ENCODE results near the gene RADIL. TPM values are rescaled to one million over a fixed set of nuclear protein-coding genes. Genes with fewer than 3 reads are reported as not detected.
"Not testable (repeated sequence)": the region's sequence is repeated elsewhere in the genome, so short reads cannot be mapped to it uniquely, and the experiment has no call there.

The RADIL gene
- total RNA-seq, 1 donor from 2014 or later = 0.73 TPM

DNA sequence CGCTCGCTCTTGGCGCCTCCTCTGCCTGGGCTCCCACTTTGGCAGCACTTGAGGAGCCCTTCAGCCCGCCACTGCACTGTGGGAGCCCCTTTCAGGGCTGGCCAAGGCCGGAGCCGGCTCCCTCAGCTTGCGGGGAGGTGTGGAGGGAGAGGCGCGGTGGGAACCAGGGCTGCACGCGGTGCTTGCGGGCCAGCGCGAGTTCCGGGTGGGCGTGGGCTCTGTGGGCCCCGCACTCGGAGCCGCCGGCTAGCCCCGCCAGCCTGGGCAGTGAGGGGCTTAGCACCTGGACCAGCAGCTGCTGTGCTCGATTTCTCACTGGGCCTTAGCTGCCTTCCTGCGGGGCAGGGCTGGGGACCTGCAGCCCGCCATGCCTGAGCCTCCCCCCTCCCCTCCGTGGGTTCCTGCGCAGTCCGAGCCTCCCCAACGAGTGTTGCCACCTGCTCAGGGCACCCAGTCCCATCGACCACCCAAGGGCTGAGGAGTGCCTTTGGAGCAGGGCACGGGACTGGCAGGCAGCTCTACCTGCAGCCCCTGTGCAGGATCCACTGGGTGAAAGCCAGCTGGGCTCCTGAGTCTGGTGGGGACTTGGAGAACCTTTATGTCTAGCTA is 90.0 kb downstream of the RADIL start:
- DNase-seq (ENCODE audit: low read depth, low spot score) = not testable (repeated sequence)

DNA sequence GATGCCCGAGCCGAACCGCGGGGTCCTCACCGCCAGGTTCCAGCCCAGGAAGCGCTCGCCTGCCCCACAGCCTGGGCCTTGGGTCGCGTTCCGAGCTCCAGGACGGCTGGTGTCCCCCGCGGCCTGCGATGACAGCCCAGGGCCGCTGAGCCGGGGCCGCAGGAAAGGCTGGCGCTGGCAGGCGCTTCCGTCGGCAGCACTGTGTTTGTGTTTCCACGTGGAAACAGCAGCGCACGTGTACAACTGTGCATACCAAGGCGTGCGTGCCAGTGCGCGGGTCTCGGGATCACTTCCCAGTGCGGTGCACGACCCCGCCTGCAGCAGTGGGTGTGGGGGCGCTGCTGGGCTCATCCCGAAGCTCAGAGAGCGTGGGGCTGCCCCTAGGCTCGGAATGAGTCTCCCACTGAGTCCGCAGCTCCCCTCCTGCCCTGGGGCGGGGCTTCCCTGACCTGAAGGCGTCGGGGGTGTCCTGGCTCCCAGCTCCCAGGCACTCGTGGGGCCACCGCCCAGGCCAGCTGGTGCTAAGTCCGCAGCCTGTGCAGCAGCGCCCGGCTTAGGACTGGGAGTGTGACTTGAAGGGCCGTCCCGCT is 90.9 kb downstream of the RADIL start:
- no peak for DNase-seq (ENCODE audit: low read depth, low spot score)

DNA sequence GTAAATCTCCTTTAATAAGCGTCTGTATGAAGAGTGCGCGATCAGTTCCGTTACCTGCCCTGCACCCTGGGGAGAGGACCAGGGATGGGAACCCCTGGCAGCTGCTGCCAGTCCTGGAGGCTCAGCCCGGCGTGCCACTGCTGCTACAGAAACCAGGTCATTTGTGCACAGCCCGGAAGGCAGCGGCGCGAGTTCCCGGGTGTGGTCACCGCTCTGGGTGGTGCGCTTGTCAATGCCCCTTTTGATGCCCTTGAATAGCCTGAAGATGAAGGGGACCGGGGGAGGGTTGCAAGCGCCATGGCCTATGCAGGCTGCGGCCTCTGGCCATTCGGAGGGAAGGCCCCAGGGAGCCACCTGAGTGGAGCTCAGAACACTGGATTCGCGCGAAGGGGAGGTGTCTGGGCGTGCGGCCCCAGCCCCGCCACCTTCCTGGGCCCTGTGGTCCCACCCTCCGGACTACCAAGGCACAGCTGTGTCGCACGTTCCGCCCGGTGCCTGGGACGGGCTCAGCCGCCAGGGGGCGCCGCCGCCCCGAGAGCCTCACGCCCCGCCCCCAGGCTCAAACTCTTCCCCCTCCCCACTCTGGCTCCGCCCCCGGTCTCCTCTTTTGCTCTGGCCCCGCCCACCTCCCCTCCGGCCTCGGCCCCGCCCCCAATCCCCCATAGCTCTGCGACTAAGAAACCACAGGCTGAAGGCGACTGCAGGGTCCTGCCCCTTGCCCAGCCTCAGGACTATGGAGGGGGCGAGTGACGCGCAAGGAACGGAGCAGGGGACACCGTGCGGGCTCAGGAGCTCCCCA is 91.6 kb downstream of the RADIL start:
- DNase-seq (ENCODE audit: low read depth, low spot score) = no peak

DNA sequence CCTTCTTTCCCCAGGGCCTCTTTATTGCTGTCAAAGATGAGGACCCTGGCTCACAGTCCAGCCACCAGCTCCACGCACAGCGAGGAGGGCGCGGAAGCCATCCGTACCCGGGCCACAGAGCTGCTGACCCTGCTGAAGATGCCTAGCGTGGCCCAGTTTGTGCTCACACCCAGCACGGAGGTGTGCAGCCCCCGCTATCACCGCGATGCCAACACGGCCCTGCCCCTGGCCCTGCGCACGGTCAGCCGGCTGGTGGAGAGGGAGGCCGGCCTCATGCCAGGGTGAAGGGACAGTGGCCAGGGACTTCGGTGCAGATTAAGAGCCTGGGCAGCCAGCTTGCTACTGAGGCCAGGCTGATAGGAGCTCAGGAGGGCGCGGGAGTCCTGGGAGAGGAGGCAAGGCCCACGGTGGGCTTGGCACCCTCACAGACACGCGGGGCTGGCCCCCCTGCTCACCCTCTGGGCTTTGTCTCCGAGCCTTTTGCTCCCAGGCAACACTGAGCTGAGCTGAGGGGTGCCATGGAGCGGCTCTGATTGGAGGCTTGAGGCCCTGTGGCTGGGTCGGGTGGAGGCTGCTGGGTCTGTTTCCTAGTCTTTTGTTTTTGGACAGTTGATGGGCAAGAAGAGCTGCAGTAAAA is 92.3 kb downstream of the RADIL start:
- DNase-seq (ENCODE audit: low read depth, low spot score) = no peak

DNA sequence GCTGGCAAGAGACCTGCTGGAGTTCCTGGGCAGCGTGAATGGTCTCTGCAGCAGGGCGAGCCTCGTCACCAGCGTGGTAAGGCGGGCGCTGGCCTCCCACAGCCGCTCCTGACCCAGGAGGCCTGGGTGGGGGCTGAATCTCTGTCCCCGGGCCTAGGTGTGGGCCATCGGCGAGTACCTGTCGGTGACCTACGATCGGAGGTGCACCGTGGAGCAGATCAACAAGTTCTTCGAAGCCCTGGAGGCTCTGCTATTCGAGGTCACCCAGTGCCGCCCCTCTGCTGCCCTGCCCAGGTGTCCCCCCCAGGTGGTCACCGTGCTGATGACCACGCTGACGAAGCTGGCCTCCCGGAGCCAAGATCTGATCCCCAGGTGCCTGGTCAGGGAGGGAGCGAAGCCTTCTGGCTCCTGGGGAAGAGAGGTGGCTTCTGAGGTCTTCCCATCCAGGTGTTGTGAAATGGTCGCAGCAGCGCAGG is 93.0 kb downstream of the RADIL start:
- DNase-seq (ENCODE audit: low read depth, low spot score) = no peak

DNA sequence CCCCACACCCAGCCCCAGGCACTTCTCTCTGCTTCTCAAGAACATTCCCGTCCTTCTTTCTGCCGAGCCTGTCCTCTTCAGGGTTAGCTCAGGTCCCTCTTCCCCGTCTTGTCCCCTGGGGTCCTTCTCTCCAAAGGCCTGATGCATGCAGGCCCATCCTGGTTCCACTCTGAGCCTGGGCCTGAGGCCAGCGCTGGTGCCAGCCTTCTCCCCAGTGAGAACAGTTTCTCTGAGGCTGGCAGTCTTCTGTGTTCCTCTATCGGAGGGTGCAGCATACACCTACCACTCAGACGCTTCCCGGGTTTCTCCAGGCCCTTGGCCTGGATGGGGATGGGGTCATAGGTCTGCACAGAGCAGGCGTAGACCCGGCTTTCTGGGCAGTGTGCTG is 93.4 kb downstream of the RADIL start:
- no peak for DNase-seq (ENCODE audit: low read depth, low spot score)

DNA sequence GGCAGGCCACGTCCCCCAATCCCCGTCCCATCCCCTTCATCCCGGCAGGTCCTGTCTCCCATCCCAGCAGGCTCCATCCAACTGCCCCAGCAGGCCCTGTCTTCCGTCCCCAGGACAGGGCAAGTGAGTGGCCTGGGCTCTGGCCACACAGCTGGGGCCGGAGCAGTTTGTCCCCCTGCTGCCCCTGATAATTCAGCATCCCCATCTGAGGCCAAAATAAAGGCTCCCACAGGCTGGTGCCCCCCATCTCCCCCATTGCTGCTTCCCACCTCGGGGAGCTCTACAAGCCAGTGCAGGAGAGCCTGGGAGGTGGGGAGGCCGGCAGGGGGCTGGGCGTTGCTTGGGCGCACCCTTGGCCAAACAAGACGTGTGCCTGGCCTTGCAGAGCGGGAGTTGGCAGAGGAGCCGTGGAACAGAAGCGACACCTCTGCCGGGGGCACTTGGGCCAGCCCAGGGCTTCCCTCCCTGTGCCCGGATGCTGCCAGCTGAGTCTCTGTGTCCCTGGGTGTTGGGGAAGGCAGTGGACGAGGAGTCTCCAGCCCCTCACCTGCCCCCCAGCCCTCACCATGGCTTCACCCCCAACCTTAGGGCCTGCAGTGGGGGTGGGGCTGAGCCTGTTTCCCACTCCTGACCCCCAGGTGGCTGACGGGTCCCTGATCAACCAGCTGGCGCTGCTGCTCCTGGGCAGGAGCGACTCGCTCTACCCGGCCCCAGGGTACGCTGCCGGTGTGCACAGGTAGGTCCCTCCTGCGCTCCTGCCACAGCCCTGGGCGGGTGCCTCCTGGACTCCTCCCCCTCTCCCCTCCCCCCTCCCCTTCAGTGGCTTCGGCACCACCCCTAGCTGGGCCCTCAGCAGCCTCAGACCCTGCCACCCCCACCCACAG is 94.1 kb downstream of the RADIL start:
- no peak for DNase-seq (ENCODE audit: low read depth, low spot score)

DNA sequence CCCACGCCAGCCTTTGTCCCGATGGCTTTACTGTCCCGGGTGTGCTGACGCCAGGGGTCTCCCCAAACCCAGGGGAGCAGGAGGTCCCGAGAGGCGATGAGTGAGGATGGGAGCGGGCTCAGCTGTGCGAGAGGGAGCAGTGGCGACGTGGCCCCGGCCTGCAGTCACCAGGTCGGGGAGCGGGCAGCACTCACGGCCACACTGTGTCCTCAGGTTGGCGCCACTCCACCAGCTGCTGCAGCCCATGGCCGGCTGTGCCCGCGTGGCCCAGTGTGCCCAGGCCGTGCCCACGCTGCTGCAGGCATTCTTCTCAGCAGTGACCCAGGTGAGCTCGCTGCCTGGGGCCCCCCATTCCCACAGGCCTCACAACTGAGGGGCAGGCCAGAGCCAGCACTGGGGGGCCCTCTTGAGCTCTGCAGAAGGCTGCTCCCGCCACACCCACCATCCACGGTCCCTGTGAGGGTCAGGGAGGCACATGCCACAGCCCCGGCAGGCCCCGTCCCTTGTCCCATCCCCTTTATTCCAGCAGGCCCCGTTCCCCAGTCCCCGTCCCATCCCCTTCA is 94.8 kb downstream of the RADIL start:
- DNase-seq (ENCODE audit: low read depth, low spot score) = no peak

DNA sequence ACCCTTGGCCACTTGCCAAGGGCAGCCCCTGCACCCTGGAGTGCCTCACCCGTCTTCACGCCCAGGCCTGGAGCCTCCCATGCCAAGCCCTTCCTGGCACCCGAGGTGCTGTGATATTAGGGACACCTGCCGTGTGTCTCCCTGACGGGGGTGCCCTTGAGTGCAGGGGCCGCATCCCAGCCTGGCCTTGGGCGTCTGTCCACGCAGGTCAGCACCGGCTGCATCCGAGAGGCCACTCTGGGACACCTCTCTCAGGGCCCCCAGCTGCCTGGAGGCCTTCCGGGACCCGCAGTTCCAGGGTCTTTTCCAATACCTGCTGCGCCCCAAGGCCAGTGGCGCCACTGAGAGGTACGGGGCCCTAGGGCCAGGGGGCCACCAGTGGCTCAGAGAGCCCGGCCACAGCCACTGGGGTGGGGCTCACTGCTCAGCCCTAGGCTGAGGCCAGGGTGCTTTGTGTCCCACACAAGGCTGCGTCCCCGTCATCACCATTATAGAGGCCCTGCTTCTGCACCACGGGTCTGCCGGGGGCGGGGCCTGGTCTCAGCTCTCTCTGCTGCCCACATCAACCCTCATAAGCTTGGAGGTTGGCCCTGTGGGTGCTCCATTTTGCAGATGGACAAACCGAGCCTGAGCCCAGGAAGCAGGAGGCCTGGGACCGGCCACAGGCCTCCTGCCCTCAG is 95.4 kb downstream of the RADIL start:
- DNase-seq (ENCODE audit: low read depth, low spot score) = no peak

DNA sequence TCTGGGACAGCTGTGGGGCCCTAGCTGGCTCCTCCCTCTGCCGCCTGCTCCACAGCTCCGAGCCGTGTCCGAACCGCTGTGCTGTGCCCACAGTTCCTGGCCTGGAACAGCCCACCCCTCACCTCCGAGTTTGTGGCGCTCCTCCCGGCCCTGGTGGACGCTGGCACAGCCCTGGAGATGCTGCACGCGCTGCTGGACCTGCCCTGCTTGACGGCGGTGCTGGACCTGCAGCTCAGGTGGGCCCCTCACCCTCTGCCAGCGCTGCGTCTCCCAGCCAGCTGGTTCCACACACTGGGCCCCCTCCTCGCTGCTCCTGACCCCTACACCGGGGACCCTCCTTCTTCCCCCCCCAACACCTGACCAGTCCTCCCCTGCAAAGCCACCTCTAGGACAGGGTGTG is 96.0 kb downstream of the RADIL start:
- DNase-seq (ENCODE audit: low read depth, low spot score) = no peak

DNA sequence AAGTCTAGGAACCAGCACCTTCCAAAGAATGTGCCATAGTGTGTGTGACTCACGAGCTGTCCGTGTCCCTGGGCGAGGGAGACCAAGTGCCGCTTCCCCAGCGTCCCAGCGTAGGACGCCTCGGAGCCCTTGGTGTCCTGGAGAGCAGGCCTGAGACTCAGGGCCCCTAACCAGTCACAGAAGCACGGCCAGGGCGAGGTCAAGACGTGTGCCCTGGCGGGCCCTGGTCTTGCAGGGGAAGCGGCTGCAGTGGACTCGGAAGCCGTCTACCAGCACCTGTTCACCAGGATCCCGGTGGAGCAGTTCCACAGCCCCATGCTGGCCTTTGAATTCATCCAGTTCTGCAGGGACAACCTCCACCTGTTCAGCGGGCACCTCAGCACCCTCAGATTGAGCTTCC is 97.5 kb downstream of the RADIL start:
- no peak for DNase-seq (ENCODE audit: low read depth, low spot score)

DNA sequence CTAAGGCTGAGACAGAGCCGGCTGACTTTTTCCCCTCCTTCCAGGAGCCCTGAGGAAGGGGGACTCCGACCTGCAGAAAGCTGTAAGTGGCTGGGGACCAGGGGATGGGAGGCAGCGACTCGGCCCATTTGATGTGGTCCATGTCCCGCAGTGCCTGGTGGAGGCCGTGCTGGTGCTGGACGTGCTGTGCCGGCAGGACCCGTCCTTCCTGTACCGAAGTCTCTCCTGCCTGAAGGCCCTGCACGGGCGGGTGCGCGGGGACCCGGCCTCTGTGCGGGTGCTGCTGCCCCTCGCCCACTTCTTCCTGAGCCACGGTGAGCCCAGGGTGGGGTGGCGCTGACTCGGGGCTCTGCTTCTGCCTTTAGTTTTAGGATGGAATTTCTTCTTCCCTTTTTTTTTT is 98.1 kb downstream of the RADIL start:
- no peak for DNase-seq (ENCODE audit: low read depth, low spot score)

DNA sequence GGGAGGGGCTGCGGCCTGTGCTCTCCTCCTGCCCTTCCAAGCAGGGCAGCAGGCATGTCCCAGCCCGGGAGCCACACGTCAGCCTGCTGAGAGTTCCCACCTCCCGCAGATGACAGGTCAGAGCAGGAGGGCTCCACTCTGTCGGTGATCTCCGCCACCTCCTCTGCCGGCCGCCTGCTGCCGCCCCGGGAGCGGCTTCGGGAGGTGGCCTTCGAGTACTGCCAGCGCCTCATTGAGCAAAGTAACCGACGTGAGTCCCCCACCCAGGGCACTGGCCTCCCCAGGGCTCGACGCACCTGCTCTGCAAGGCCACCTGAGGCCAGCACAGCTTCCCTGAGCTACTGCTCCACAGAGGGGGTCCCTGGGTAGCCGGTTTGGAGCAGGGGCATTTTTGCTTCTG is 98.7 kb downstream of the RADIL start:
- DNase-seq (ENCODE audit: low read depth, low spot score) = no peak

DNA sequence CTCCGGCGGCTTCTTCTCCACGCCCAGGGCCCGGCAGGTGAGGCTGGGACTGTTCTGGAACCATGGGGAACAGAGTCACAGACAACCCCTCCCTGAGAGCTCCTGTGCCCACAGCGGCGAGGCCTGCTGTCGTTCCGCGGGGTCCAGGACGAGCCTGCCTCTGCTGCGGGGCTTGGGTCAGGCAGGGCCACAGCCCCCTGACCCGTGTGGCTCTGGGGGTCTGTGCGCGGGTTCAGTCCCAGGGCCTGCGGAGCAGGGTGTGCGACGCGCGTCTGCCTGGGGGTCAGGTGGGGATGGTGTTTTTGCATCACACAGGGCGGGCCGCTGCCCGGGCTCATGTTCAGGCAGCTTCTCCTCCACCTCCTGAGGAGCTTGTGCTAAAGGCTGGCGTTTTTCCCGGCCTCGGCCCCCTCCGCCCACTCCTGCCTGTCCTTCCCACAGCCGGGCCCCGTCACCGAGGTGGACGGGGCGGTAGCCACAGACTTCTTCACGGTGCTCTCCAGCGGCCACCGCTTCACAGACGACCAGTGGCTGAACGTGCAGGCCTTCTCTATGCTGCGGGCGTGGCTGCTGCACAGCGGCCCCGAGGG is 99.7 kb downstream of the RADIL start:
- DNase-seq (ENCODE audit: low read depth, low spot score) = no peak

DNA sequence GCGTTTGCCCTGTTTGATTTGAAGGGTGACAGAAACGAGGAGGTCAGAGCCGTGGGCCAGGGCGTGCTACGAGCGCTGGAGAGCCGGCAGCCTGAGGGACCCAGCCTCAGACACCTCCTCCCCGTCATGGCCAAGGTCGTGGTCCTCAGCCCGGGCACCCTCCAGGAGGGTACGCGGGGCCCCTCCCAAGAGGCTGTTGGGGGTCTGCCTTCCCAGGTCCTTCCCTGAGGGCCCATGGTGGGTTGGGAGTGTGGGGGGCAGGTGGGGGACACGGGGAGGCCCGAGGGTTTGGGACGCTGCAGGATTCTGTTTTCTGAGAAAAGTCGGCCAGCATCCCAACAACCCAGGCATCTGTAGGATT is 100.2 kb downstream of the RADIL start:
- DNase-seq (ENCODE audit: low read depth, low spot score) = no peak

DNA sequence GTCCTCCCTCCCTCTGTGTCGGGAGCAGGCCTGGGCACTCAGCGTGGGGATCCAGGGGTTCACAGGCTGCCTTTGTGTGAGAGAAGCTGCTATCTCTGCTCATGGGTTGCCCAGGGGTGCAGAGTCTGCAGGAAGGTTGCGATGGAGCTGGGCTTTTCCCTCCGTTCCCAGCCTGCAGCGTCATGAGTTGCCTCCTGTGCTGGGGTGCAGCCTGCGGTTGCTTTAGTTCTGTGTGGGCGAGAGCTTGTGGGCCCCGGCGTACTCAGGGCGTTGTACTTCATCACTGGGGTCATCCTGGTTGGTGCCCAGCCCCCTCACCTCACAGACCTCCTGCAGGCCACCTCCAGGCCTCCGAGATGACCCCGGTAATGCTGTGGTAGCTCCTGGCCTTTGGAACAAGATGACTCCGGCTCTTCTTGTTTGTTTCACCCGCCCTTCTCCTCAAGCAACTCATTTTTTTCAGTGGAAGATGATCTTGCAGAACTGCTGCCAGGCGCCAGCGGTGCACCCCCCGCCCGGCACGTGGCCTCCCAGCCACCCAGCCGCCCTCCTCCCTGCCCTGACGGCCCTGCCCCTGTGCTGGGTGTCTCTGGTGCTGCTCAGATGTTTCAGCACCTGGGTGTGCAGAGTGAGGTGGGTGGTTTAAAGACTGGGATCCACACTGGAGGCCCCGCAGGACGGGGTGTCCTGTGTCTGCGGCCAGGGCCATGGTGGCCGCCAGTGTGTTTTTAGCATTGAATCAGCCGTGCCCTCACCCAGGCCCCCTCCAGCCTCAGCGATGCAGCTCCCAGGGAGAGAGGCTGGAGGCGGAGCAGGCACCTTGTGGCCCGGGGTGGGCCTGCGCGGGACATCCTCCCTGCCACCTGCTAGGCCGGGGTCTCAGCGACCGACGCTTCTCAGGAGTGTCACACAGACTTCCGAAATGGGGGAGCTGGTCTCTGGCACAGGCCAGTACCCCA is 100.9 kb downstream of the RADIL start:
- DNase-seq (ENCODE audit: low read depth, low spot score) = no peak

DNA sequence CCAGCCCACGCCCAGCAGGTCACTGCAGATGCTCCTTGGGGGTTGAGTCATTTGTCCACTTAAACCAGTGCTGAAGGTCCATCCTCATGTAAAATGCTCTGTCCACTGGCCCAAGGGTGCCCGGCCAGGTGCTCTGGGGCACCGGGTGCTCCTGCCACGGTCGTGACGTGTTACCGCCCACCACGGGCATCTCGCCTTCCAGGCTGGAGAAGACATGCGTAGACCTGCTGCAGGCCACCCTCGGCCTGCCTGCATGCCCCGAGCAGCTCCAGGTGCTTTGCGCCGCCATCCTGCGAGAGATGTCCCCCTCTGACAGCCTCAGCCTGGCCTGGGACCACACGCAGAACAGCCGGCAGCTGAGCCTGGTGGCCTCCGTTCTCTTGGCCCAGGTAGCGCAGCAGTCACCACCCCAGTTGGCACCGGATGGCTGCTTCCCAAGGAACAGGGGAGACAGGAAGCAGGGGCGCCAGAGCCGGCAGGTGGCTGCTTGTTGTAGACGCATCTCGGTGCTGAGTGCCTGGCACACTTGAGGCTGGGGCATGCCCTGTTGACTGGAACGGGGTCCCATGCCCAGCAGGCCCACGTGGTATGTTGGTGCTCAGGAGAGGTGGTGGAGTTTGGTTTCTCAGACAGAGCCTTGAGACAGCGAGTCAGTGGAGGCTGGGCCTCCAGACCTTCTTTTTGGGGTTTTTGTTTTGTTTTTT is 102.0 kb downstream of the RADIL start:
- DNase-seq (ENCODE audit: low read depth, low spot score) = no peak

DNA sequence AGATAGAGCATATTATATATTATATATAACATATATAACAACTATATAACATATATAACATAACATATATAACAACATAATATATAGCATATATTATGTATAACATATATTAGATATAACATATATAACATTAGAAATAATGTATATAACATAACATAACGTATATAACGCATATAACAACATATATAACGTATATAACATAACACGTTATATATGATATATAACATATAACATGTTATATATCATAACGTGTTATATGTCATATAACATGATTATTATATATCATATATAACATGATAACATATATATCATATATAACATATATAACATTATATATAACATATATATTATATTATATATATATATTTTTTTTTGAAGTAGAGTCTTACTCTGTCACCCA is 104.4 kb downstream of the RADIL start:
- no peak for DNase-seq (ENCODE audit: low read depth, low spot score)
